Activated CD4-positive, alpha-beta T cell treated with anti-CD3 and anti-CD28 coated beads for 36 hours (primary cell): ENCODE data around the gene PCDHA9. TPM values are rescaled to one million over a fixed set of nuclear protein-coding genes. Genes with fewer than 3 reads are reported as not detected.
"Not testable (repeated sequence)": the region's sequence is repeated elsewhere in the genome, so short reads cannot be mapped to it uniquely, and the experiment has no call there.

Source experiments
- ATAC-seq: fragments of 200-7000 bp; cut with Tn5 transposase; one replicate; pipeline ENCODE4 v1.10.0; 2021; ENCODE audit warnings: mild to moderate bottlenecking, moderate library complexity
- CTCF ChIA-PET: fragments of 350-600 bp; sonication (Branson Sonifier 250); formaldehyde crosslinking; loops from one replicate; lab custom pipeline; 2021; ENCODE audit warnings: antibody characterized with exemption; lab: Charles Lee
- POLR2A ChIA-PET: fragments of 350-600 bp; sonication (Branson Sonifier 250); formaldehyde crosslinking; loops from one replicate; lab custom pipeline; 2021; ENCODE audit warnings: antibody characterized with exemption, inconsistent platforms; lab: Charles Lee
- DNase-seq: peaks from one replicate; pipeline ENCODE4 v3.0.0-alpha.2; 2020
- H3K27ac Mint-ChIP-seq: one replicate; pipeline ENCODE4 v1.8.0; 2021; ENCODE audit warnings: mixed read lengths
- H3K27me3 Mint-ChIP-seq: one replicate; pipeline ENCODE4 v1.8.0; 2021; ENCODE audit warnings: mixed read lengths
- H3K36me3 Mint-ChIP-seq: one replicate; pipeline ENCODE4 v1.8.0; 2021; ENCODE audit warnings: low read depth, mixed read lengths
- H3K4me1 Mint-ChIP-seq: one replicate; pipeline ENCODE4 v1.8.0; 2021; ENCODE audit warnings: mixed read lengths
- H3K4me3 Mint-ChIP-seq: one replicate; pipeline ENCODE4 v1.8.0; 2021; ENCODE audit warnings: mild to moderate bottlenecking, moderate library complexity, mixed read lengths
- H3K9me3 Mint-ChIP-seq: one replicate; pipeline ENCODE4 v1.8.0; 2021; ENCODE audit warnings: low read depth, mixed read lengths
- intact Hi-C, 2 experiments: fragments of 100-400 bp; cut with DNase I in 1 of 2; cut with micrococcal nuclease in 1 of 2; formaldehyde crosslinking; loops; one replicate each; pipeline versions ENCODE4 v1.14.2 to v1.15.1; 2022 to 2024; cut with DNase I, micrococcal nuclease
- total RNA-seq, 2 experiments: library from RNA; stranded (reverse); gene quantifications; one replicate each; pipeline ENCODE4 v1.2.3, GENCODE V29; 2021

Gene PCDHA9, protein sequence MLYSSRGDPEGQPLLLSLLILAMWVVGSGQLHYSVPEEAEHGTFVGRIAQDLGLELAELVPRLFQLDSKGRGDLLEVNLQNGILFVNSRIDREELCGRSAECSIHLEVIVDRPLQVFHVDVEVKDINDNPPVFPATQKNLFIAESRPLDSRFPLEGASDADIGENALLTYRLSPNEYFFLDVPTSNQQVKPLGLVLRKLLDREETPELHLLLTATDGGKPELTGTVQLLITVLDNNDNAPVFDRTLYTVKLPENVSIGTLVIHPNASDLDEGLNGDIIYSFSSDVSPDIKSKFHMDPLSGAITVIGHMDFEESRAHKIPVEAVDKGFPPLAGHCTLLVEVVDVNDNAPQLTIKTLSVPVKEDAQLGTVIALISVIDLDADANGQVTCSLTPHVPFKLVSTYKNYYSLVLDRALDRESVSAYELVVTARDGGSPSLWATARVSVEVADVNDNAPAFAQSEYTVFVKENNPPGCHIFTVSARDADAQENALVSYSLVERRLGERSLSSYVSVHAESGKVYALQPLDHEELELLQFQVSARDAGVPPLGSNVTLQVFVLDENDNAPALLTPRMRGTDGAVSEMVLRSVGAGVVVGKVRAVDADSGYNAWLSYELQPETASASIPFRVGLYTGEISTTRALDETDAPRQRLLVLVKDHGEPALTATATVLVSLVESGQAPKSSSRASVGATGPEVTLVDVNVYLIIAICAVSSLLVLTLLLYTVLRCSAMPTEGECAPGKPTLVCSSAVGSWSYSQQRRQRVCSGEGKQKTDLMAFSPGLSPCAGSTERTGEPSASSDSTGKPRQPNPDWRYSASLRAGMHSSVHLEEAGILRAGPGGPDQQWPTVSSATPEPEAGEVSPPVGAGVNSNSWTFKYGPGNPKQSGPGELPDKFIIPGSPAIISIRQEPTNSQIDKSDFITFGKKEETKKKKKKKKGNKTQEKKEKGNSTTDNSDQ
- not detected for total RNA-seq

DNA sequence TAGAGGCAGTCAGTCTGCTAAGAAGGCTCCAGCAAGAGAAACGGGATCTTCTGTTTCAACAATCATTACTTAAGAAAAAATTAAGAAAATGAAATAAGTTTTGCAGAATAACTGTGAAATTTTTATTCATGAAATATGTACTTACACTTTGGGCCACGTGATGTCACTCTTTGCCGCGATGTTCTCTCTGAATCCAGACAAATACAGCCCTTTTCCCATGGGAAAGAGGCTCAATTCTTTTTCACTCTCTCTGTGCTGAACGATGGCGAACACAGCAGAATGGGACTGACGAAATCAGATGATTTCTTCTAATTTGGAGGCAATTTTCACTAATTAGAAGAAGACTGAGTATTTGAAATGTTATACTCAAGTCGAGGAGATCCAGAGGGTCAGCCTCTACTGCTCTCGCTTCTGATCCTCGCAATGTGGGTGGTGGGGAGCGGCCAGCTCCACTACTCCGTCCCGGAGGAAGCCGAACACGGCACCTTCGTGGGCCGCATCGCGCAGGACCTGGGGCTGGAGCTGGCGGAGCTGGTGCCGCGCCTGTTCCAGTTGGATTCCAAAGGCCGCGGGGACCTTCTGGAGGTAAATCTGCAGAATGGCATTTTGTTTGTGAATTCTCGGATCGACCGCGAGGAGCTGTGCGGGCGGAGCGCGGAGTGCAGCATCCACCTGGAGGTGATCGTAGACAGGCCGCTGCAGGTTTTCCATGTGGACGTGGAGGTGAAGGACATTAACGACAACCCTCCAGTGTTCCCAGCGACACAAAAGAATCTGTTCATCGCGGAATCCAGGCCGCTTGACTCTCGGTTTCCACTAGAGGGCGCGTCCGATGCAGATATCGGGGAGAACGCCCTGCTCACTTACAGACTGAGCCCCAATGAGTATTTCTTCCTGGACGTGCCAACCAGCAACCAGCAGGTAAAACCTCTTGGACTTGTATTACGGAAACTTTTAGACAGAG is at the start of gene PCDHA9:
Gene PCDHA9, plus strand, starts transcription at position 244 of the 964 bp plus-strand sequence. Its CDS starts 114 bp downstream, at position 358.
- H3K36me3 Mint-ChIP-seq, ATAC-seq, CTCF ChIA-PET, H3K27ac Mint-ChIP-seq, POLR2A ChIA-PET, H3K4me3 Mint-ChIP-seq, DNase-seq, H3K4me1 Mint-ChIP-seq: not testable (repeated sequence)
- intact Hi-C loops: loop anchor here in 1 of 2 experiments (5.0 to 10.0 kb wide), 2 partner anchors 34 to 516 kb away; partner anchors contain the start of genes PCDHA13 and PCDHGA5
- Mint-ChIP-seq H3K27me3 (peaks cover 24% of the 10 kb centered on the region), H3K9me3 (peaks cover 14% of the 10 kb centered on the region)

DNA sequence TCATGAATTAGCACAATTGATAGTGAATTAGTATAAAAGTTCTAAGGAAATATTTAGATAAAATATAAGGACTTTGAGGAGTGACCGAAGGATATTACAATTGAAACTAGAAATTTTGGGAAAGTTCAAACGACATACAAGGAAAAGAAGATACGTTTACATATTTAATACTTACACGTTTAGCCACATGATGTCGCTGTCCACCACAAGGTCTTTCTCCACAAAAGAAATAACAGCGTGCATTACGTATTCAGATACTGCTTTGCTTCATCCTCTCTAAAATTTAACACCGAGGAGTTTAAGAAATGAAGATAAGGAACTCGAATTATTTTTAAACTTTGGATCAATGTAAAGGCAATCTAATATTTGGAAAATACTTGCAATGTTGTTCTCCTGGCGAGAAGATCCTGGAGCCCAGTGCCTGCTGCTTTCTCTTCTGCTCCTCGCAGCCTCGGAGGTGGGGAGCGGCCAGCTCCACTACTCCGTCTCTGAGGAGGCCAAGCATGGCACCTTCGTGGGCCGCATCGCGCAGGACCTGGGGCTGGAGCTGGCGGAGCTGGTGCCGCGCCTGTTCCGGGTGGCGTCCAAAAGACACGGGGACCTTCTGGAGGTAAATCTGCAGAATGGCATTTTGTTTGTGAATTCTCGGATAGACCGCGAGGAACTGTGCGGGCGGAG is 47.2 kb upstream of the PCDHA9 start, which contains the start of gene PCDHA3:
Gene PCDHA3, plus strand, starts transcription at position 242 of the 678 bp plus-strand sequence.
- Mint-ChIP-seq H3K9me3 (peaks cover 19% of the 10 kb centered on the region), H3K27ac (no peak within 1 kb of the TSS), H3K27me3 (peaks cover 26% of the 10 kb centered on the region), H3K4me1 (no peaks in the 10 kb centered on the region), H3K4me3 (no peak within 1 kb of the TSS), H3K36me3 (peaks cover 7% of the 10 kb centered on the region)
- ChIA-PET CTCF (interaction anchor here (1.1 kb wide), 1 partner anchor 16 kb away, joined by 3 read pairs; no protein-coding TSS in a partner anchor), POLR2A (no interaction called here)
- ATAC-seq: no peak
- DNase-seq: no peak
- intact Hi-C loops: loop anchor here in 1 of 2 experiments (5.0 kb wide), 1 partner anchor 41 kb away; the partner anchor contains the start of gene PCDHA8

DNA sequence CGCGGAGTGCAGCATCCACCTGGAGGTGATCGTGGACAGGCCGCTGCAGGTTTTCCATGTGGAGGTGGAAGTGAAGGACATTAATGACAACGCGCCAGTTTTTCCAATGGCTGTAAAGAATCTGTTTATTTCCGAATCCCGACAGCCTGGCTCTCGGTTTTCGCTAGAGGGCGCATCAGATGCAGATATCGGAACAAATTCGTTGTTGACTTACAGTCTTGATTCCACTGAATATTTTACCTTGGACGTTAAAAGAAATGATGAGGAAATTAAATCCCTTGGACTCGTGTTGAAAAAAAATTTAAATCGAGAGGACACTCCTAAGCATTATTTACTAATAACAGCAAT is 46.7 kb upstream of the PCDHA9 start:
- Mint-ChIP-seq H3K27me3 (peaks cover 27% of the 10 kb centered on the region), H3K9me3 (peaks cover 17% of the 10 kb centered on the region), H3K36me3 (peaks cover 7% of the 10 kb centered on the region), H3K4me1 (no peaks in the 10 kb centered on the region), H3K27ac (no peak overlapping the region), H3K4me3 (no peak overlapping the region)
- POLR2A ChIA-PET: no interaction called here
- intact Hi-C loops: loop anchor here in 1 of 2 experiments (5.0 kb wide), 1 partner anchor 41 kb away; the partner anchor contains the start of gene PCDHA8
- no peak for DNase-seq
- CTCF ChIA-PET: interaction anchor here (1.1 kb wide), 1 partner anchor 16 kb away, joined by 3 read pairs; no protein-coding TSS in a partner anchor
- no peak for ATAC-seq

DNA sequence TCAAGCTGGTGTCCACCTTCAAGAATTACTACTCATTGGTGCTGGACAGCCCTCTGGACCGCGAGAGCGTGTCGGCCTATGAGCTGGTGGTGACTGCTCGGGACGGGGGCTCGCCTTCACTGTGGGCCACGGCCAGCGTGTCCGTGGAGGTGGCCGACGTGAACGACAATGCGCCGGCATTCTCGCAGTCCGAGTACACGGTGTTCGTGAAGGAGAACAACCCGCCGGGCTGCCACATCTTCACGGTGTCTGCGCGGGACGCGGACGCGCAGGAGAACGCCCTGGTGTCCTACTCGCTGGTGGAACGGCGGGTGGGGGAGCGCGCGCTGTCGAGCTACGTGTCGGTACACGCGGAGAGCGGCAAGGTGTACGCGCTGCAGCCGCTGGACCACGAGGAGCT is 45.8 kb upstream of the PCDHA9 start:
- DNase-seq, POLR2A ChIA-PET, CTCF ChIA-PET, H3K4me1 Mint-ChIP-seq, H3K27ac Mint-ChIP-seq, H3K36me3 Mint-ChIP-seq, H3K4me3 Mint-ChIP-seq, ATAC-seq: not testable (repeated sequence)
- intact Hi-C loops: loop anchor here in 1 of 2 experiments (5.0 kb wide), 1 partner anchor 40 kb away; the partner anchor contains the start of gene PCDHA8
- H3K27me3 Mint-ChIP-seq: peaks cover 28% of the 10 kb centered on the region
- peaks cover 18% of the 10 kb centered on the region for H3K9me3 Mint-ChIP-seq

DNA sequence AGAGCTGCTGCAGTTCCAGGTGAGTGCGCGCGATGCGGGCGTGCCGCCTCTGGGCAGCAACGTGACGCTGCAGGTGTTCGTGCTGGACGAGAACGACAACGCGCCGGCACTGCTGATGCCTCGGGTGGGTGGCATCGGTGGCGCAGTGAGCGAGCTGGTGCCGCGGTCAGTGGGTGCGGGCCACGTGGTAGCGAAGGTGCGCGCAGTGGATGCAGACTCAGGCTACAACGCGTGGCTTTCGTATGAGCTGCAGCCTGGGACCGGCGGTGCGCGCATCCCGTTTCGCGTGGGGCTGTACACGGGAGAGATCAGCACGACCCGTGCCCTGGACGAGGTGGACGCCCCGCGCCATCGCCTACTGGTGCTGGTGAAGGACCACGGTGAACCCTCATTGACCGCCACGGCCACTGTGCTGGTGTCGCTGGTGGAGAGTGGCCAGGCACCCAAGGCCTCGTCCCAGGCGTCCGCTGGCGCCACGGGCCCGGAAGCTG is 45.4 kb upstream of the PCDHA9 start:
- H3K4me3 Mint-ChIP-seq: no peak overlapping the region
- no peak overlapping the region for H3K27ac Mint-ChIP-seq
- peaks cover 31% of the 10 kb centered on the region for H3K27me3 Mint-ChIP-seq
- ChIA-PET POLR2A (no interaction called here), CTCF (no interaction called here)
- H3K4me1 Mint-ChIP-seq: no peaks in the 10 kb centered on the region
- intact Hi-C loops: loop anchor here in 1 of 2 experiments (5.0 kb wide), 1 partner anchor 39 kb away; the partner anchor contains the start of gene PCDHA8
- ATAC-seq (no peak), DNase-seq (no peak)
- peaks cover 7% of the 10 kb centered on the region for H3K36me3 Mint-ChIP-seq
- peaks cover 17% of the 10 kb centered on the region for H3K9me3 Mint-ChIP-seq

DNA sequence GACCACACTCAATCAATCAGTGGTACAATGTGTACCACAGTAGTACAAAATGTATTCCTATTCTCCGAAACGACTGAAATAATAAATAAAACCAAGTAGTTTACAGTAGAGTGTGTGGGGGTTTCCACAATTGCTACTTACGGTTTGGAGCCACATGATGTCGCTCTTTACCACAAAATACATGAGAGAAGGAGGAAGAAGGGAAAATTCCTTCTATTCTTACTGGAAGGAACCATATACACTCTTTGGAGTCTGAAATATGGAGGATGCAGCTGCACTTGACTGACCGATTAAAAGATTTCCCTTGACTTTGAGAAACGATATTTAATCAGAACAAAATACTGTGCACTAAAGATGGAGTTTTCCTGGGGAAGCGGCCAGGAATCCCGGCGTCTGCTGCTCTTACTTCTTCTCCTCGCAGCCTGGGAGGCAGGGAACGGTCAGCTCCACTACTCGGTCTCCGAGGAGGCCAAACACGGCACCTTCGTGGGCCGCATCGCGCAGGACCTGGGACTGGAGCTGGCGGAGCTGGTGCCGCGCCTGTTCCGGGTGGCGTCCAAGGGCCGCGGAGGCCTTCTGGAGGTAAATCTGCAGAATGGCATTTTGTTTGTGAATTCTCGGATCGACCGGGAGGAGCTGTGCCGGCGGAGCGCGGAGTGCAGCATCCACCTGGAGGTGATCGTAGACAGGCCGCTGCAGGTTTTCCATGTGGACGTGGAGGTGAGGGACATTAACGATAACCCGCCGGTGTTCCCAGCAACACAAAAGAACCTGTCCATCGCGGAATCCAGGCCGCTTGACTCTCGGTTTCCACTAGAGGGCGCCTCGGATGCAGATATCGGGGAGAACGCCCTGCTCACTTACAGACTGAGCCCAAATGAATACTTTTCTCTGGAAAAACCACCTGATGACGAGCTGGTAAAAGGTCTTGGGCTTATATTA is 41.1 kb upstream of the PCDHA9 start, which contains the start of gene PCDHA4:
Gene PCDHA4, plus strand, starts transcription at position 235 of the 942 bp plus-strand sequence.
- H3K27me3 Mint-ChIP-seq: peaks cover 21% of the 10 kb centered on the region
- H3K4me3 Mint-ChIP-seq: no peak within 1 kb of the TSS
- H3K4me1 Mint-ChIP-seq: no peaks in the 10 kb centered on the region
- peaks cover 2% of the 10 kb centered on the region for H3K36me3 Mint-ChIP-seq
- intact Hi-C loops: no loop called here
- no peak for ATAC-seq
- H3K9me3 Mint-ChIP-seq: peaks cover 10% of the 10 kb centered on the region
- POLR2A ChIA-PET: no interaction called here
- no peak within 1 kb of the TSS for H3K27ac Mint-ChIP-seq
- CTCF ChIA-PET: interaction anchor here (0.7 to 1.1 kb wide), 5 partner anchors 13 to 416 kb away, joined by 3 read pairs; partner anchors contain the start of gene PCDHB14
- peak; percentile 48 for DNase-seq

- H3K4me1 Mint-ChIP-seq, CTCF ChIA-PET, H3K27ac Mint-ChIP-seq, H3K36me3 Mint-ChIP-seq, H3K4me3 Mint-ChIP-seq, POLR2A ChIA-PET, DNase-seq, ATAC-seq, intact Hi-C loops: not testable (repeated sequence)
- Mint-ChIP-seq H3K9me3 (peaks cover 17% of the 10 kb centered on the region), H3K27me3 (peaks cover 23% of the 10 kb centered on the region)
Measured at GRCh38 chr5:140808241-140808888, 39.8 kb upstream of the PCDHA9 start.

GRCh38 chr5:140808889-140809291 is 39.3 kb upstream of the PCDHA9 start:
- POLR2A ChIA-PET: no interaction called here
- no peak for ATAC-seq
- CTCF ChIA-PET: no interaction called here
- no peak overlapping the region for H3K4me3 Mint-ChIP-seq
- peaks cover 2% of the 10 kb centered on the region for H3K36me3 Mint-ChIP-seq
- H3K9me3 Mint-ChIP-seq: peaks cover 15% of the 10 kb centered on the region
- H3K27ac Mint-ChIP-seq: no peak overlapping the region
- H3K4me1 Mint-ChIP-seq: no peaks in the 10 kb centered on the region
- H3K27me3 Mint-ChIP-seq: peaks cover 21% of the 10 kb centered on the region
- no peak for DNase-seq
- intact Hi-C loops: no loop called here
